ENCODE data around the gene EPOP. TPM values are rescaled to one million over a fixed set of nuclear protein-coding genes. Genes with fewer than 3 reads are reported as not detected.

Gene EPOP
- total RNA-seq, 1 experiment from 2014 or later = 12.6 TPM

DNA sequence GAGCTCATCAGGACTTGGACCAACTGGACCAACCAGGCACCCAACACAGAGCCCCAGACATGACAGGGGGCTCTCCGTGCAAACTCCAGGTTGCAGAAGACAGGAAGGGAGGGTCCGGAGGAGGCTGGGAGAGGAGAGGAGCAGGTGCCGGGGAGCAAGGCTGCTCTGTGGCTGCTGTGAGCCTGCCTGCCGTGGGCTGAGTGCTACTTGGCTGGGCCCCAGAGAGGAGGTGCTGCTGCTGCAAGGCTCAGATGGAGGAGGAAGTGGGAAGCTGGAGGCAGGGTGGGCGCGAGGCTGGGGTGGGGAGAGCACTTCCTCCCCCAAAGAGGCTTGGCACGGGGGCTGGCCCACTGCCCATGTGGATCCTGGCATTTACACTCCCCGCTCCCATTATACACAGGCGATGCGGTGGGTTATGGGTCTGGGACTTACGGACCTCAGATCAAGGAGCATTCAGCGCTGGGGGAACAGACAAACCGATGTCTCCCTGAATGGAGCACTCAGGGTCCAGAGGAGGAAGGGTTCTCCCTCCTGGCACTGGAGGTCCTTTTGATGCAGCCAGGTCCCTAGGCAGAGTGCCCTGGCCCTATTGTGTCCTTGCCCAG, 15.9 kb downstream of the EPOP start:
- Histone ChIP-seq H3F3A (ENCODE audit: low read length, unreplicated experiment) (no peaks in the 10 kb centered on the region), H3K27me3 (ENCODE audit: low read length) (no peaks in the 10 kb centered on the region; the same call in 1 of the 2 replicates), H3K9ac (ENCODE audit: low read length) (no peak overlapping the region), H3K4me3 (ENCODE audit: low read length) (no peak overlapping the region), H3K4me2 (ENCODE audit: low read length) (no peak overlapping the region), H3K9me3 (ENCODE audit: low read length) (no peaks in the 10 kb centered on the region), H4K20me1 (ENCODE audit: low read length) (no peaks in the 10 kb centered on the region), H2AFZ (ENCODE audit: low read length) (no peak overlapping the region), H3K4me1 (ENCODE audit: insufficient read depth, low read length) (no peaks in the 10 kb centered on the region), H3K79me2 (ENCODE audit: low read length) (no peaks in the 10 kb centered on the region), H3K27ac (ENCODE audit: low read length) (no peak overlapping the region), H3K36me3 (ENCODE audit: low read depth, low read length) (no peaks in the 10 kb centered on the region), H3K9me2 (replicated peaks; ENCODE audit: low read length) (no peaks in the 10 kb centered on the region)
- TF ChIP-seq, protein P1, sequence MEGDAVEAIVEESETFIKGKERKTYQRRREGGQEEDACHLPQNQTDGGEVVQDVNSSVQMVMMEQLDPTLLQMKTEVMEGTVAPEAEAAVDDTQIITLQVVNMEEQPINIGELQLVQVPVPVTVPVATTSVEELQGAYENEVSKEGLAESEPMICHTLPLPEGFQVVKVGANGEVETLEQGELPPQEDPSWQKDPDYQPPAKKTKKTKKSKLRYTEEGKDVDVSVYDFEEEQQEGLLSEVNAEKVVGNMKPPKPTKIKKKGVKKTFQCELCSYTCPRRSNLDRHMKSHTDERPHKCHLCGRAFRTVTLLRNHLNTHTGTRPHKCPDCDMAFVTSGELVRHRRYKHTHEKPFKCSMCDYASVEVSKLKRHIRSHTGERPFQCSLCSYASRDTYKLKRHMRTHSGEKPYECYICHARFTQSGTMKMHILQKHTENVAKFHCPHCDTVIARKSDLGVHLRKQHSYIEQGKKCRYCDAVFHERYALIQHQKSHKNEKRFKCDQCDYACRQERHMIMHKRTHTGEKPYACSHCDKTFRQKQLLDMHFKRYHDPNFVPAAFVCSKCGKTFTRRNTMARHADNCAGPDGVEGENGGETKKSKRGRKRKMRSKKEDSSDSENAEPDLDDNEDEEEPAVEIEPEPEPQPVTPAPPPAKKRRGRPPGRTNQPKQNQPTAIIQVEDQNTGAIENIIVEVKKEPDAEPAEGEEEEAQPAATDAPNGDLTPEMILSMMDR (conservative IDR thresholded peaks at IDR 0.05; ENCODE audit: low read depth, low read length) = no peak
- TF ChIP-seq EZH2 (IDR thresholded peaks at IDR 0.05; ENCODE audit: low read length, unreplicated experiment) (no peak), EZH2phosphoT487 (IDR thresholded peaks at IDR 0.05; ENCODE audit: borderline replicate concordance, low read length) (no peak)
- no TSS peak for BruUV-seq (replicated peaks)
- ATAC-seq (no peak), DNase-seq (no peak)
- ChIA-PET POLR2A (ENCODE audit: unreplicated experiment) (no interaction called here), CTCF (no interaction called here)
- intact Hi-C loops (cut with micrococcal nuclease) = no loop called here

DNA sequence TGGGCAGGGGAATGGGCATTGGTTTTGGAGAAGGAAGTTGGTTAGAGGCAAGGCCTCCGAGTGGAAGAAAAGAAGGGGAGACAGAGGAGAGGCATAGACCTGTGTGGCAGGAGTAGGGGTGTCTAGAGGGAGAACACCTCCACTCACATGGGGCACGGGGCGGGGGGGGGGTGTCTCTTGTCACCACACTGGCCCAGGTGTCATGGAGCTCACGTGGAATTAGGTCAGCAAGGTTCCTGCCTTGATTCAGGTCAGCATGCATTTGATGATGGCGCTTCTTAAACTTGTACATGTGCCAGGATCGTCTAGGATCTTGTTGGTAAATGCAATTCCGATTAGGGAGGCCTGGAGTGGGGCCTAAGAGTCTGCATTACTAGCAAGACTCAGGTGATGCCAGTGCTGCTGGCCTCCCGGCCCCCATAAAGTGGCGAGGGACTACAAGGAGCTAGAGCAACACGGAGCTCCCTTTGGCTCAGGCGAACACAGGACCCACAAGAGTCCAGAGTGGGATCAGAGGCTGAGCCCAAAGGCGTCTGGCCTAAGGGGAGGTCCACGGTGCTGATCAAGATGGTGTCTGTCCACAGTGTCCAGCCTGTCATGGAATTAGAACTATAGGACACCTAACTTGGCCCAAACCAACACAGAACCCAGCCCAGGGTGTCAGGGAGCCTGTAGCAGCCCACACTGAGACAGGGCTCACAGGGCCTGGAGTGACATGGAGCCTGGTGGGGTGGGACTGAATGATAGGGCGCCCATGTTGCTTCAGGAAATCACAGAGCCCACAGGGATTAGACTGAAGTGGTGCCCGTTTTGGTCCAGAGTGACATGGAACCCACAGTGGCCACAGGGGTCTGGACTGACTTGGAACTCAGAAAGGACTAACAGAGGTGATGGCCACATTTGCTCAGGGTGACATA, 16.7 kb downstream of the EPOP start:
- ChIA-PET CTCF (no interaction called here), POLR2A (ENCODE audit: unreplicated experiment) (no interaction called here)
- Histone ChIP-seq H4K20me1 (ENCODE audit: low read length) (no peaks in the 10 kb centered on the region), H3K4me2 (ENCODE audit: low read length) (no peak overlapping the region), H3K79me2 (ENCODE audit: low read length) (no peaks in the 10 kb centered on the region), H3K4me3 (ENCODE audit: low read length) (no peak overlapping the region), H3K36me3 (ENCODE audit: low read depth, low read length) (no peaks in the 10 kb centered on the region), H3K9me2 (replicated peaks; ENCODE audit: low read length) (no peaks in the 10 kb centered on the region), H3K9me3 (ENCODE audit: low read length) (no peaks in the 10 kb centered on the region), H2AFZ (ENCODE audit: low read length) (no peak overlapping the region), H3K27me3 (ENCODE audit: low read length) (no peaks in the 10 kb centered on the region; the same call in 1 of the 2 replicates), H3K27ac (ENCODE audit: low read length) (no peak overlapping the region), H3K9ac (ENCODE audit: low read length) (no peak overlapping the region), H3K4me1 (ENCODE audit: insufficient read depth, low read length) (no peaks in the 10 kb centered on the region), H3F3A (ENCODE audit: low read length, unreplicated experiment) (no peaks in the 10 kb centered on the region)
- no peak for ATAC-seq
- BruUV-seq (replicated peaks) = no TSS peak
- intact Hi-C loops (cut with micrococcal nuclease) = no loop called here
- no peak for TF ChIP-seq EZH2phosphoT487 (IDR thresholded peaks at IDR 0.05; ENCODE audit: borderline replicate concordance, low read length)
- TF ChIP-seq, protein P1 (conservative IDR thresholded peaks at IDR 0.05; ENCODE audit: low read depth, low read length) = no peak
- no peak for TF ChIP-seq EZH2 (IDR thresholded peaks at IDR 0.05; ENCODE audit: low read length, unreplicated experiment)
- no peak for DNase-seq
